H1 (cell line): Measurements from ENCODE around the gene CC2D1B. TPM values are rescaled to one million over a fixed set of nuclear protein-coding genes. Genes with fewer than 3 reads are reported as not detected.

Experiments
- CTCF ChIA-PET: fragments of 300-600 bp; sonication (Branson Sonifier 250); formaldehyde crosslinking; loops from one replicate; lab custom pipeline; 2021; ENCODE audit not compliant: partially characterized antibody; lab: Charles Lee
- POLR2A ChIA-PET: fragments of 300-600 bp; sonication (Branson Sonifier 250); formaldehyde crosslinking; loops from one replicate; lab custom pipeline; 2021; ENCODE audit warnings: inconsistent platforms; ENCODE audit not compliant: partially characterized antibody; lab: Charles Lee
- DNase-seq, 2 experiments: peaks; one replicate each; pipeline versions ENCODE4 v3.0.0 to v3.0.0-alpha.2; 2010 to 2022; ENCODE audit warnings: low spot score in 2 of 2, low read depth in 1 of 2, mixed read lengths in 1 of 2
- FAIRE-seq: peaks from 2 replicates; lab custom pipeline; 2011; peaks lifted over from hg19 to GRCh38; lab: Jason Lieb, UNC
- H2AFZ ChIP-seq: 2 replicates; pipeline ENCODE4 v1.8.1; 2012; ENCODE audit warnings: low read length, inconsistent platforms
- H2AK5ac ChIP-seq: 2 replicates; pipeline ENCODE4 v1.6.1; 2013; ENCODE audit warnings: low read depth, low read length
- H2BK120ac ChIP-seq: replicated peaks from 2 replicates; pipeline ENCODE3; 2013; ENCODE audit warnings: low read depth, low read length, inconsistent platforms
- H2BK12ac ChIP-seq: 2 replicates; pipeline ENCODE4 v1.6.1; 2013; ENCODE audit warnings: low read depth, low read length
- H2BK15ac ChIP-seq: 2 replicates; pipeline ENCODE4 v1.6.1; 2013; ENCODE audit warnings: low read length
- H2BK20ac ChIP-seq: 2 replicates; pipeline ENCODE4 v1.6.1; 2013; ENCODE audit warnings: low read length
- H2BK5ac ChIP-seq: 2 replicates; pipeline ENCODE4 v1.6.1; 2013; ENCODE audit warnings: low read depth, low read length
- H3K14ac ChIP-seq: 2 replicates; pipeline ENCODE4 v1.6.1; 2013; ENCODE audit warnings: inconsistent platforms; ENCODE audit not compliant: insufficient read length
- H3K18ac ChIP-seq: 2 replicates; pipeline ENCODE4 v1.6.1; 2013; ENCODE audit warnings: low read length; ENCODE audit errors: extremely low read depth
- H3K23ac ChIP-seq: 2 replicates; pipeline ENCODE4 v1.6.1; 2013; ENCODE audit warnings: inconsistent platforms; ENCODE audit not compliant: insufficient read length
- H3K23me2 ChIP-seq: 2 replicates; pipeline ENCODE4 v1.6.1; 2013; ENCODE audit warnings: low read depth, low read length
- H3K27ac ChIP-seq: 2 replicates; pipeline ENCODE4 v1.6.1; 2011; ENCODE audit warnings: low read depth, low read length, inconsistent platforms
- H3K27me3 ChIP-seq, 4 experiments: replicated peaks in 1 of 4; 1 replicate in 1 of 4; 2 replicates in 3 of 4; pipeline versions ENCODE4 v1.6.1 to v1.8.1; 2011 to 2013; ENCODE audit warnings: low read length in 3 of 4, mild to moderate bottlenecking in 3 of 4, inconsistent platforms in 2 of 4, mixed read lengths in 2 of 4, moderate library complexity in 1 of 4; ENCODE audit not compliant: control insufficient read depth in 3 of 4, insufficient read depth in 3 of 4; ENCODE audit errors: extremely low read depth in 1 of 4
- H3K36me3 ChIP-seq, 4 experiments: 2 replicates each; pipeline versions ENCODE4 v1.6.1 to v1.8.1; 2011 to 2013; ENCODE audit warnings: mild to moderate bottlenecking in 4 of 4, low read length in 3 of 4, moderate library complexity in 2 of 4, control low read depth in 1 of 4, inconsistent platforms in 1 of 4; ENCODE audit not compliant: insufficient read depth in 4 of 4, control insufficient read depth in 2 of 4
- H3K4ac ChIP-seq: replicated peaks from 2 replicates; pipeline ENCODE3; 2013; ENCODE audit warnings: low read length, low read depth, mixed read lengths, inconsistent platforms; ENCODE audit not compliant: insufficient read length
- H3K4me1 ChIP-seq, 4 experiments: replicated peaks in 1 of 4; 1 replicate in 1 of 4; 2 replicates in 3 of 4; pipeline versions ENCODE4 v1.6.1 to v1.8.1; 2011 to 2013; ENCODE audit warnings: low read length in 3 of 4, inconsistent platforms in 2 of 4, mixed read lengths in 1 of 4; ENCODE audit not compliant: insufficient read depth in 4 of 4, control insufficient read depth in 3 of 4
- H3K4me2 ChIP-seq, 2 experiments: 2 replicates each; pipeline versions ENCODE4 v1.6.1 to v1.8.1; 2011 to 2013; ENCODE audit warnings: low read depth in 2 of 2, low read length in 2 of 2, control low read depth in 1 of 2, inconsistent platforms in 1 of 2, mild to moderate bottlenecking in 1 of 2; ENCODE audit not compliant: insufficient read depth in 1 of 2
- H3K4me3 ChIP-seq, 4 experiments: fragments of 200-600, 300-600 bp in 1 of 4; sonication (generic), shearing (Covaris generic), sonication (Bioruptor Twin) in 1 of 4; 2 replicates each; pipeline versions ENCODE4 v1.5.1 to v1.8.1; 2011 to 2016; ENCODE audit warnings: low read length in 4 of 4, low read depth in 3 of 4, control low read depth in 2 of 4, inconsistent platforms in 2 of 4, mild to moderate bottlenecking in 2 of 4, mixed read lengths in 1 of 4, moderate library complexity in 1 of 4; ENCODE audit not compliant: insufficient read depth in 2 of 4; ENCODE audit errors: extremely low read depth in 1 of 4
- H3K56ac ChIP-seq: replicated peaks from 2 replicates; pipeline ENCODE3; 2013; ENCODE audit warnings: low read depth, mild to moderate bottlenecking, mixed read lengths, low read length, inconsistent platforms; ENCODE audit not compliant: insufficient read length
- H3K79me1 ChIP-seq: 2 replicates; pipeline ENCODE4 v1.6.1; 2013; ENCODE audit warnings: low read depth, low read length, control low read depth
- H3K79me2 ChIP-seq, 2 experiments: 2 replicates each; pipeline versions ENCODE4 v1.6.1 to v1.8.1; 2012 to 2013; ENCODE audit warnings: low read length in 2 of 2, mild to moderate bottlenecking in 2 of 2, inconsistent platforms in 1 of 2; ENCODE audit not compliant: insufficient read depth in 2 of 2, control insufficient read depth in 1 of 2
- H3K9ac ChIP-seq, 4 experiments: replicated peaks in 1 of 4; 1 replicate in 1 of 4; 2 replicates in 3 of 4; pipeline versions ENCODE4 v1.6.1 to v1.8.1; 2011 to 2013; ENCODE audit warnings: low read depth in 3 of 4, low read length in 3 of 4, control low read depth in 2 of 4, mild to moderate bottlenecking in 2 of 4, moderate library complexity in 2 of 4, inconsistent platforms in 1 of 4; ENCODE audit errors: extremely low read depth in 1 of 4
- H3K9me3 ChIP-seq, 2 experiments: 2 replicates each; pipeline versions ENCODE4 v1.6.1 to v1.8.1; 2012 to 2013; ENCODE audit warnings: mild to moderate bottlenecking in 2 of 2, moderate library complexity in 2 of 2, control low read depth in 1 of 2, inconsistent platforms in 1 of 2, low read depth in 1 of 2, low read length in 1 of 2, mixed read lengths in 1 of 2; ENCODE audit not compliant: insufficient read depth in 2 of 2
- H4K20me1 ChIP-seq, 2 experiments: replicated peaks in 1 of 2; 2 replicates each; pipeline versions ENCODE3 to v1.8.1; 2011 to 2013; ENCODE audit warnings: inconsistent platforms in 2 of 2, low read length in 2 of 2, mild to moderate bottlenecking in 1 of 2; ENCODE audit not compliant: insufficient read depth in 2 of 2, control insufficient read depth in 1 of 2
- H4K5ac ChIP-seq: 2 replicates; pipeline ENCODE4 v1.6.1; 2013; ENCODE audit warnings: low read length, low read depth, mixed read lengths, inconsistent platforms; ENCODE audit not compliant: insufficient read length
- H4K8ac ChIP-seq: 2 replicates; pipeline ENCODE4 v1.8.0; 2013; ENCODE audit warnings: mild to moderate bottlenecking, moderate library complexity, low read length, inconsistent platforms; ENCODE audit not compliant: insufficient read depth; ENCODE audit errors: extremely low read depth
- H4K91ac ChIP-seq: replicated peaks from 2 replicates; pipeline ENCODE3; 2013; ENCODE audit warnings: low read length, mixed read lengths, inconsistent platforms; ENCODE audit not compliant: insufficient read length
- BACH1 ChIP-seq: IDR thresholded peaks from 2 replicates; pipeline ENCODE4 v1.6.1; 2012; ENCODE audit warnings: low read length, improper control_type of control experiment
- BRCA1 ChIP-seq: IDR thresholded peaks from 2 replicates; pipeline ENCODE4 v1.6.1; 2012; ENCODE audit warnings: low read depth, low read length, improper control_type of control experiment
- PHF8 ChIP-seq: fragments of 200-600 bp; sonication (generic); conservative IDR thresholded peaks from 2 replicates; pipeline ENCODE4 v1.7.1; 2012; ENCODE audit warnings: low read depth, mild to moderate bottlenecking, inconsistent platforms, low read length, moderate library complexity
- SIN3A ChIP-seq, 2 experiments: IDR thresholded peaks in 1 of 2; conservative IDR thresholded peaks in 1 of 2; 2 replicates each; pipeline ENCODE4 v1.6.1; 2011 to 2012; ENCODE audit warnings: low read length in 2 of 2, improper control_type of control experiment in 1 of 2, low read depth in 1 of 2, mild to moderate bottlenecking in 1 of 2
- SP1 ChIP-seq: IDR thresholded peaks from 2 replicates; pipeline ENCODE4 v1.6.1; 2011; ENCODE audit warnings: low read depth, low read length
- SUZ12 ChIP-seq: fragments of 200-600 bp; sonication (generic); IDR thresholded peaks from 2 replicates; pipeline ENCODE4 v1.6.1; 2012; ENCODE audit warnings: mild to moderate bottlenecking, inconsistent platforms, low read length, moderate library complexity, mixed read lengths
- ZNF274 ChIP-seq: IDR thresholded peaks from 2 replicates; pipeline ENCODE4 v1.7.0; 2012; ENCODE audit warnings: low read length, borderline replicate concordance; ENCODE audit errors: extremely low read depth
- WGBS, 2 experiments: shearing (Covaris generic) in 1 of 2; methylation state at CpG; one replicate each; pipeline versions ENCODE4 v1.1.6 to v1.1.7; 2013 to 2015; ENCODE audit warnings: low lambda C conversion rate in 2 of 2, mixed read lengths in 2 of 2, inconsistent platforms in 1 of 2, low coverage in 1 of 2, missing lambda C conversion rate in 1 of 2; ENCODE audit not compliant: insufficient replicate concordance in 2 of 2, insufficient coverage in 1 of 2, insufficient read length in 1 of 2; ENCODE audit errors: extremely low coverage in 1 of 2, missing lambda C conversion rate in 1 of 2; 5-methylcytosine and 5-hydroxymethylcytosine counted together
- polyA plus RNA-seq, 7 experiments: library from polyadenylated mRNA; depleted of rRNA in 3 of 7; stranded (reverse) in 5 of 7; unstranded in 2 of 7; fragments of >200 nt in 5 of 7; fragments of 200-250 nt in 2 of 7; gene quantifications; 1 replicate in 5 of 7; 2 replicates in 1 of 7; 4 replicates in 1 of 7; pipeline versions ENCODE4 v1.2.1 to v1.2.3, GENCODE V29; 2011 to 2013; ENCODE audit warnings: missing spikeins in 2 of 7, mixed read lengths in 2 of 7
- total RNA-seq: library from RNA; stranded (reverse); fragmentation: NEBNext Ultra II Directional; extraction: Animal tissue kit (Norgen Biotek cat#: 25700); gene quantifications from 2 replicates; pipeline ENCODE4 v1.2.1, GENCODE V29; 2021

Gene CC2D1B
- total and polyA plus RNA-seq, 2 of the 8 experiments (the other 6 are each of a cell fraction or from before 2014, with no cell fraction given) = 7.4 to 13.1 TPM

- peak overlapping the region; percentile 97 for H3K27ac ChIP-seq
- no peak overlapping the region; the same call in 1 of the 2 replicates for H2AK5ac ChIP-seq
- peak overlapping the region; percentile 89 to 98 (median 96) for H3K9ac ChIP-seq
- H2BK20ac ChIP-seq = no peak overlapping the region
- ChIA-PET POLR2A (interaction anchor here (0.7 to 9.8 kb wide), 30 partner anchors 11 to 571 kb away, joined by 3 to 82 read pairs (median 4); partner anchors contain the start of genes BTF3L4, CC2D1B, TUT4 and TXNDC12), CTCF (interaction anchor here (0.6 to 1.8 kb wide), 8 partner anchors 11 to 365 kb away, joined by 3 to 5 read pairs (median 4); no protein-coding TSS in a partner anchor)
- H2AFZ ChIP-seq = no peak overlapping the region
- no peak overlapping the region for H3K4ac ChIP-seq
- peaks cover 0 to 7% (median 0%) of the 10 kb centered on the region in 4 experiments; a peak in 1 of 7 replicates for H3K4me1 ChIP-seq
- TF ChIP-seq SUZ12 (no peak), PHF8 (no peak), BACH1 (no peak), BRCA1 (no peak), SP1 (no peak), SIN3A (conservative IDR thresholded peaks at IDR 0.05 in 1 of 2, IDR thresholded peaks at IDR 0.05 in 1 of 2; ENCODE audit: low read depth in 1 of 2, low read length in 2 of 2) (0 out of 4 replicates have a peak, but pooled peaks have one; percentile 0 to 5), ZNF274 (no peak)
- H3K27me3 ChIP-seq = no peaks in the 10 kb centered on the region
- no peaks in the 10 kb centered on the region for H3K9me3 ChIP-seq
- no peak overlapping the region for H3K23ac ChIP-seq
- H4K8ac ChIP-seq = peak overlapping the region; percentile 88; the same call in 1 of the 2 replicates
- no peak overlapping the region for H4K5ac ChIP-seq
- H3K4me2 ChIP-seq = peak overlapping the region; percentile 71 to 82
- H3K36me3 ChIP-seq = peaks cover 20 to 50% (median 45%) of the 10 kb centered on the region in 4 experiments
- FAIRE-seq = no peak
- peak overlapping the region; percentile 97; the same call in 1 of the 2 replicates for H2BK5ac ChIP-seq
- peaks cover 5% of the 10 kb centered on the region; the same call in 1 of the 2 replicates for H3K23me2 ChIP-seq
- no peak overlapping the region for H2BK15ac ChIP-seq
- peak overlapping the region; percentile 59 for H3K56ac ChIP-seq
- peak overlapping the region; percentile 89 to 94 (median 91) for H3K4me3 ChIP-seq
- no peak overlapping the region for H3K14ac ChIP-seq
- peak overlapping the region; percentile 5 for H4K91ac ChIP-seq
- no peak for DNase-seq
- H3K79me2 ChIP-seq = peaks cover 5 to 64% of the 10 kb centered on the region in 2 experiments; a peak in 3 of 4 replicates
- H4K20me1 ChIP-seq = peaks cover 5 to 7% of the 10 kb centered on the region in 2 experiments
- H2BK12ac ChIP-seq = no peak overlapping the region; the same call in 1 of the 2 replicates
- no peak overlapping the region for H3K18ac ChIP-seq
- 9% methylated on average over 8 of the region's 8 CpGs; no CpG with 5 or more reads in 1 of the 2 experiments for WGBS, 2 experiments
- H2BK120ac ChIP-seq = no peak overlapping the region
- 0 out of 2 replicates have a peak, but pooled peaks cover 2% of the 10 kb centered on the region for H3K79me1 ChIP-seq
These were observed 39.0 kb upstream of the CC2D1B start for GRCh38 chr1:52404975-52405338.
